Measurements from ENCODE around the gene DMD. TPM values are rescaled to one million over a fixed set of nuclear protein-coding genes. Genes with fewer than 3 reads are reported as not detected.

Gene DMD
- polyA plus RNA-seq, 2 of the 4 experiments (the other 2 are of a cell fraction) = 0.03 TPM; not detected in 1

DNA sequence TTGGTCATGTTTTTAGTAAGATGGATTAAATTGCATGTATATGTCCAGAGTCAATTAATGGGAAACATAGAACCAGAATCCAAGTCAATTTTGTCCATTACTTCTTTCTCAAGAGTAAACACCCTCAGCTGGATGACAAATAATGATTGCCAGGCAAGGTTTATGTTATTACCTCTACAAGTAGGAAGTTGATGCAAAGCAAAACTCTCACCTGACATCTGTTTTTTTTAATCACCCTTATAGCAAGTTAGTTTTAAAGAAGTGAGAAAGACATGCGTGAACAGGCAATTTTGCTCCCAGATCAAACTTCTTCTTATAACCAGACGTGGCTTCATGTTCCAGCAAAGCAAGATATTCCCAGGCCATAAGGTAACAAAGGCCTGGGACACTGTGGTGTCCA is 1791.0 kb downstream of the DMD start:
- 16% methylated on average over 2 of the region's 2 CpGs for WGBS (ENCODE audit: missing lambda C conversion rate)
- H3K4me1 ChIP-seq = no peaks in the 10 kb centered on the region
- DNase-seq (ENCODE audit: low read depth in 1 of 2, low spot score in 1 of 2) = no peak
- TF ChIP-seq CBX8 (IDR thresholded peaks at IDR 0.05) = no peak
- no peak for TF ChIP-seq PHF8 (IDR thresholded peaks at IDR 0.05; ENCODE audit: borderline replicate concordance, low read depth)
- POLR2A ChIA-PET = no interaction called here
- no peak overlapping the region for H3K27ac ChIP-seq
- no peak overlapping the region for H3K4me3 ChIP-seq
- ATAC-seq = no peak
- no peaks in the 10 kb centered on the region for H3K9me3 ChIP-seq
- CTCF ChIA-PET = no interaction called here
- FAIRE-seq = no peak
- H3K4me2 ChIP-seq = no peak overlapping the region

DNA sequence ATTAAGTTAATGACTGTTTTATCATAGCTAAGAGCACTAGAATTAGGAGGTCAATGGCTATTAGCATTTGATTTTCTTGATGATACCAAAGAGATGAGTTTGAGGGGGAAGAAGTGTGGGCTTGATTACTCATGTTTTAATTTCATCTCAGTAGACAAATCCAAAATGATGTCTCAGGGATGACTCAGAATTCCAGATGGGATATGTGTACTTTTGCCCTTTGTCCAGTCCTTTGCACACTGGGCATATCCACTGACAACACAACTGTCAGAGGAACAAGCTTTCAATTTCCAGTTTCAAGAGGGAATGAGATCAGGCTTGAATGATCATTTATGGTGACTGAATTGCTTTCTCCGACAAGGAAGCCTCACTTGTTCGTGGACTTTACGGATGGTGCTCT is 1814.2 kb downstream of the DMD start:
- WGBS (ENCODE audit: missing lambda C conversion rate) = 22% methylated on average over 3 of the region's 3 CpGs

DNA sequence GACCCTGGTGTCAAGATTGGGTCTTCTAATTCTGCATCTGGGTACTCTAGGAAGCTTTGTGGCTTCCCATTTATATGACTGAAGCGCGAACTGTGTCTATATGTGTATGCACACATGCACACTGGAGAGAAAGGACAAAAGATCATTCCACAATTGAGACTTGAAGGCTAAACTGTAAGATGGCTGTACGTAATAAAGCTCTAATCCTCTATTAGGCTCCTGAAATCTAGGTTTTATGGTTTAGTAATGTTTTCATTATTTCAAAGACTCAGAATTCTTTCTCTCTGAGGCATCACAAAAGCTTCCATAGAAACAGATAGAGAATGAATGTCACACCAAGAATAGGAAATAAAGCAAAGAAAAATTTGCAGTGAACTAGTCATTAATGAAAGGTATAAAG is 1818.8 kb downstream of the DMD start:
- CTCF ChIA-PET = no interaction called here
- no peak overlapping the region for H3K27ac ChIP-seq
- DNase-seq (ENCODE audit: low read depth in 1 of 2, low spot score in 1 of 2) (no peak), FAIRE-seq (peak; percentile 51), ATAC-seq (no peak)
- H3K9me3 ChIP-seq = no peaks in the 10 kb centered on the region
- POLR2A ChIA-PET = no interaction called here
- H3K4me1 ChIP-seq = no peaks in the 10 kb centered on the region
- 46% methylated on average over 3 of the region's 3 CpGs for WGBS (ENCODE audit: missing lambda C conversion rate)
- TF ChIP-seq EHMT2 (IDR thresholded peaks at IDR 0.05; ENCODE audit: low read depth) (no peak), HEYL (CRISPR knock-in tag; IDR thresholded peaks at IDR 0.05) (no peak)
- TF ChIP-seq, protein P1, sequence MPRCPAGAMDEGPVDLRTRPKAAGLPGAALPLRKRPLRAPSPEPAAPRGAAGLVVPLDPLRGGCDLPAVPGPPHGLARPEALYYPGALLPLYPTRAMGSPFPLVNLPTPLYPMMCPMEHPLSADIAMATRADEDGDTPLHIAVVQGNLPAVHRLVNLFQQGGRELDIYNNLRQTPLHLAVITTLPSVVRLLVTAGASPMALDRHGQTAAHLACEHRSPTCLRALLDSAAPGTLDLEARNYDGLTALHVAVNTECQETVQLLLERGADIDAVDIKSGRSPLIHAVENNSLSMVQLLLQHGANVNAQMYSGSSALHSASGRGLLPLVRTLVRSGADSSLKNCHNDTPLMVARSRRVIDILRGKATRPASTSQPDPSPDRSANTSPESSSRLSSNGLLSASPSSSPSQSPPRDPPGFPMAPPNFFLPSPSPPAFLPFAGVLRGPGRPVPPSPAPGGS (IDR thresholded peaks at IDR 0.05) = no peak
- H3K4me2 ChIP-seq = no peak overlapping the region
- no peak overlapping the region for H3K4me3 ChIP-seq

More for the DNA sequence above, 1814.2 kb downstream of the DMD start:
- H3K4me2 ChIP-seq = no peak overlapping the region
- no peaks in the 10 kb centered on the region for H3K9me3 ChIP-seq
- CTCF ChIA-PET = interaction anchor here (0.9 kb wide), 1 partner anchor 13 kb away, joined by 3 read pairs; no protein-coding TSS in a partner anchor
- H3K4me1 ChIP-seq = no peaks in the 10 kb centered on the region
- ATAC-seq = no peak
- POLR2A ChIA-PET = no interaction called here
- no peak overlapping the region for H3K27ac ChIP-seq
- no peak for DNase-seq (ENCODE audit: low read depth in 1 of 2, low spot score in 1 of 2)
- TF ChIP-seq TP53 (CRISPR knock-in tag; IDR thresholded peaks at IDR 0.05) (no peak), HDAC2 (IDR thresholded peaks at IDR 0.05) (no peak), POLR2A (IDR thresholded peaks at IDR 0.05; ENCODE audit: low read length) (no peak), EP300 (IDR thresholded peaks at IDR 0.05) (no peak), JUN (IDR thresholded peaks at IDR 0.05) (no peak), KDM1A (IDR thresholded peaks at IDR 0.05; ENCODE audit: low read depth) (no peak), NFE2L2 (conservative IDR thresholded peaks at IDR 0.05; ENCODE audit: low read length) (no peak), CHD4 (IDR thresholded peaks at IDR 0.05; ENCODE audit: borderline replicate concordance) (no peak), GATA3 (IDR thresholded peaks at IDR 0.05; ENCODE audit: borderline replicate concordance) (no peak), FOSL2 (IDR thresholded peaks at IDR 0.05) (no peak), FOSL2 (CRISPR knock-in tag; IDR thresholded peaks at IDR 0.05) (no peak), EHMT2 (IDR thresholded peaks at IDR 0.05; ENCODE audit: low read depth) (no peak), NR3C1 (IDR thresholded peaks at IDR 0.05) (no peak)
- TF ChIP-seq, protein P2, sequence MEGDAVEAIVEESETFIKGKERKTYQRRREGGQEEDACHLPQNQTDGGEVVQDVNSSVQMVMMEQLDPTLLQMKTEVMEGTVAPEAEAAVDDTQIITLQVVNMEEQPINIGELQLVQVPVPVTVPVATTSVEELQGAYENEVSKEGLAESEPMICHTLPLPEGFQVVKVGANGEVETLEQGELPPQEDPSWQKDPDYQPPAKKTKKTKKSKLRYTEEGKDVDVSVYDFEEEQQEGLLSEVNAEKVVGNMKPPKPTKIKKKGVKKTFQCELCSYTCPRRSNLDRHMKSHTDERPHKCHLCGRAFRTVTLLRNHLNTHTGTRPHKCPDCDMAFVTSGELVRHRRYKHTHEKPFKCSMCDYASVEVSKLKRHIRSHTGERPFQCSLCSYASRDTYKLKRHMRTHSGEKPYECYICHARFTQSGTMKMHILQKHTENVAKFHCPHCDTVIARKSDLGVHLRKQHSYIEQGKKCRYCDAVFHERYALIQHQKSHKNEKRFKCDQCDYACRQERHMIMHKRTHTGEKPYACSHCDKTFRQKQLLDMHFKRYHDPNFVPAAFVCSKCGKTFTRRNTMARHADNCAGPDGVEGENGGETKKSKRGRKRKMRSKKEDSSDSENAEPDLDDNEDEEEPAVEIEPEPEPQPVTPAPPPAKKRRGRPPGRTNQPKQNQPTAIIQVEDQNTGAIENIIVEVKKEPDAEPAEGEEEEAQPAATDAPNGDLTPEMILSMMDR (IDR thresholded peaks at IDR 0.05) = no peak
- no peak for FAIRE-seq
- no peak overlapping the region for H3K4me3 ChIP-seq

DNA sequence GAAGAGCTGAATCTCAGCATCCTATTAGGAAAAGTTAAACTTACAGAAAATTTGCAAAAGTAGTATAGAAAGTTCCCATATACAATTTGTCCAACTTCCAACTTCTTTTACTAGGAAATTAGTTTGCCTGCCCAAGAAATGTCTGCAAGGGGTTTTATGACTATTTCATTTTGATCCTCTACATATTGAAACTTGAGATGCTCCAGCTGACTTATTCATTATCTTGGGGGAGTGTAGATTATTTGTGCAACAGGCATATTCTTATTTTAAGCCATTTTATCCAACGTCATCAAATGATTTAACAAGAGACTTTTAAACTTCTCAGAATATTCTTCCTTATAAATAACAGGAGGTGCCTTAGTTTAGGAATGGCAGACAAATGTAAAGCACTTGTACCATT is 1822.4 kb downstream of the DMD start:
- DNase-seq (ENCODE audit: low read depth in 1 of 2, low spot score in 1 of 2) (no peak), FAIRE-seq (no peak), ATAC-seq (no peak)
- Histone ChIP-seq H3K4me3 (no peak overlapping the region), H3K27ac (no peak overlapping the region), H3K4me2 (no peak overlapping the region), H3K9me3 (no peaks in the 10 kb centered on the region), H3K4me1 (no peaks in the 10 kb centered on the region)
- WGBS (ENCODE audit: missing lambda C conversion rate) = 0% methylated on average over 1 of the region's 1 CpG
- ChIA-PET POLR2A (no interaction called here), CTCF (no interaction called here)
- TF ChIP-seq, protein P3, sequence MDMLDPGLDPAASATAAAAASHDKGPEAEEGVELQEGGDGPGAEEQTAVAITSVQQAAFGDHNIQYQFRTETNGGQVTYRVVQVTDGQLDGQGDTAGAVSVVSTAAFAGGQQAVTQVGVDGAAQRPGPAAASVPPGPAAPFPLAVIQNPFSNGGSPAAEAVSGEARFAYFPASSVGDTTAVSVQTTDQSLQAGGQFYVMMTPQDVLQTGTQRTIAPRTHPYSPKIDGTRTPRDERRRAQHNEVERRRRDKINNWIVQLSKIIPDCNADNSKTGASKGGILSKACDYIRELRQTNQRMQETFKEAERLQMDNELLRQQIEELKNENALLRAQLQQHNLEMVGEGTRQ (IDR thresholded peaks at IDR 0.05) = no peak
- TF ChIP-seq RCOR1 (IDR thresholded peaks at IDR 0.05; ENCODE audit: low read depth, low read length) = no peak
- TF ChIP-seq ZFP36 (IDR thresholded peaks at IDR 0.05; ENCODE audit: borderline replicate concordance, partially characterized antibody) = no peak
- TF ChIP-seq NR3C1 (IDR thresholded peaks at IDR 0.05) = no peak
- TF ChIP-seq, protein P4, sequence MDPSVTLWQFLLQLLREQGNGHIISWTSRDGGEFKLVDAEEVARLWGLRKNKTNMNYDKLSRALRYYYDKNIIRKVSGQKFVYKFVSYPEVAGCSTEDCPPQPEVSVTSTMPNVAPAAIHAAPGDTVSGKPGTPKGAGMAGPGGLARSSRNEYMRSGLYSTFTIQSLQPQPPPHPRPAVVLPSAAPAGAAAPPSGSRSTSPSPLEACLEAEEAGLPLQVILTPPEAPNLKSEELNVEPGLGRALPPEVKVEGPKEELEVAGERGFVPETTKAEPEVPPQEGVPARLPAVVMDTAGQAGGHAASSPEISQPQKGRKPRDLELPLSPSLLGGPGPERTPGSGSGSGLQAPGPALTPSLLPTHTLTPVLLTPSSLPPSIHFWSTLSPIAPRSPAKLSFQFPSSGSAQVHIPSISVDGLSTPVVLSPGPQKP (IDR thresholded peaks at IDR 0.05; ENCODE audit: low read depth, low read length) = no peak
- TF ChIP-seq MYC (IDR thresholded peaks at IDR 0.05; ENCODE audit: borderline replicate concordance, low read length) = no peak
- TF ChIP-seq, protein P5, sequence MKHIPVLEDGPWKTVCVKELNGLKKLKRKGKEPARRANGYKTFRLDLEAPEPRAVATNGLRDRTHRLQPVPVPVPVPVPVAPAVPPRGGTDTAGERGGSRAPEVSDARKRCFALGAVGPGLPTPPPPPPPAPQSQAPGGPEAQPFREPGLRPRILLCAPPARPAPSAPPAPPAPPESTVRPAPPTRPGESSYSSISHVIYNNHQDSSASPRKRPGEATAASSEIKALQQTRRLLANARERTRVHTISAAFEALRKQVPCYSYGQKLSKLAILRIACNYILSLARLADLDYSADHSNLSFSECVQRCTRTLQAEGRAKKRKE (CRISPR knock-in tag; IDR thresholded peaks at IDR 0.05; ENCODE audit: low read depth) = no peak
- TF ChIP-seq FOXS1 (CRISPR knock-in tag; IDR thresholded peaks at IDR 0.05) = no peak
- TF ChIP-seq NPAS2 (CRISPR knock-in tag; IDR thresholded peaks at IDR 0.05; ENCODE audit: borderline replicate concordance) = no peak
- TF ChIP-seq SMC3 (IDR thresholded peaks at IDR 0.05) = no peak
- TF ChIP-seq JUN (IDR thresholded peaks at IDR 0.05) = no peak
- TF ChIP-seq, protein P6, sequence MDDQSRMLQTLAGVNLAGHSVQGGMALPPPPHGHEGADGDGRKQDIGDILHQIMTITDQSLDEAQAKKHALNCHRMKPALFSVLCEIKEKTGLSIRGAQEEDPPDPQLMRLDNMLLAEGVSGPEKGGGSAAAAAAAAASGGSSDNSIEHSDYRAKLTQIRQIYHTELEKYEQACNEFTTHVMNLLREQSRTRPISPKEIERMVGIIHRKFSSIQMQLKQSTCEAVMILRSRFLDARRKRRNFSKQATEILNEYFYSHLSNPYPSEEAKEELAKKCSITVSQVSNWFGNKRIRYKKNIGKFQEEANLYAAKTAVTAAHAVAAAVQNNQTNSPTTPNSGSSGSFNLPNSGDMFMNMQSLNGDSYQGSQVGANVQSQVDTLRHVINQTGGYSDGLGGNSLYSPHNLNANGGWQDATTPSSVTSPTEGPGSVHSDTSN (IDR thresholded peaks at IDR 0.05) = no peak

Data from A549 (cell line).